ENCODE results near the gene KRTAP4-6.

GRCh38 chr17:41168121-41168520 is 27.8 kb upstream of the KRTAP4-6 start, which contains the start of gene KRTAP4-3:
- TF ChIP-seq CTCF (IDR thresholded peaks at IDR 0.05; ENCODE audit: low read depth, low read length) (no peak), EZH2phosphoT487 (IDR thresholded peaks at IDR 0.05; ENCODE audit: low read depth) (no peak)
